MM.1S (cell line): ENCODE data around the gene TOM1.

Source experiments
- DNase-seq: peaks from one replicate; pipeline ENCODE4 v3.0.0-alpha.2; 2015
- H2AFZ ChIP-seq: fragments of 300-600 bp; sonication (generic); 2 replicates; pipeline ENCODE4 v1.6.0; 2016; ENCODE audit warnings: antibody characterized with exemption, low read length
- H3F3A ChIP-seq: fragments of 300-600 bp; sonication (generic); 2 replicates; pipeline ENCODE4 v1.6.1; 2016; ENCODE audit warnings: mild to moderate bottlenecking, antibody characterized with exemption, low read length, moderate library complexity, mixed read lengths; ENCODE audit not compliant: insufficient read depth
- H3K27ac ChIP-seq: fragments of 300-600 bp; sonication (generic); 2 replicates; pipeline ENCODE4 v1.5.1; 2016; ENCODE audit warnings: mild to moderate bottlenecking, low read length
- H3K27me3 ChIP-seq: fragments of 300-600 bp; sonication (generic); replicated peaks from 2 replicates; pipeline ENCODE4 v1.6.0; 2016; ENCODE audit warnings: low read length; ENCODE audit not compliant: insufficient read depth
- H3K36me3 ChIP-seq: fragments of 300-600 bp; sonication (generic); replicated peaks from 2 replicates; pipeline ENCODE4 v1.6.1; 2016; ENCODE audit warnings: mild to moderate bottlenecking, low read length, mixed read lengths; ENCODE audit not compliant: insufficient read depth
- H3K4me1 ChIP-seq: fragments of 300-600 bp; sonication (generic); 2 replicates; pipeline ENCODE4 v1.6.1; 2016; ENCODE audit warnings: low read length, mixed read lengths
- H3K4me2 ChIP-seq: fragments of 300-600 bp; sonication (generic); 2 replicates; pipeline ENCODE4 v1.6.0; 2016; ENCODE audit warnings: low read depth, low read length
- H3K4me3 ChIP-seq: fragments of 300-600 bp; sonication (generic); 2 replicates; pipeline ENCODE4 v1.5.1; 2016; ENCODE audit warnings: low read length, mixed read lengths
- H3K79me2 ChIP-seq: fragments of 300-600 bp; sonication (generic); 2 replicates; pipeline ENCODE4 v1.6.1; 2016; ENCODE audit warnings: mixed run types, low read length, mixed read lengths
- H3K9ac ChIP-seq: fragments of 300-600 bp; sonication (generic); 2 replicates; pipeline ENCODE4 v1.6.1; 2016; ENCODE audit warnings: low read length, mixed read lengths
- H3K9me2 ChIP-seq: fragments of 300-600 bp; sonication (generic); replicated peaks from 2 replicates; pipeline ENCODE4 v1.6.1; 2016; ENCODE audit warnings: mild to moderate bottlenecking, low read length, mixed read lengths; ENCODE audit not compliant: insufficient read depth
- H3K9me3 ChIP-seq: fragments of 300-600 bp; sonication (generic); replicated peaks from 2 replicates; pipeline ENCODE4 v1.6.1; 2016; ENCODE audit warnings: mild to moderate bottlenecking, low read length, mixed read lengths; ENCODE audit not compliant: insufficient read depth
- H4K20me1 ChIP-seq: fragments of 300-600 bp; sonication (generic); 2 replicates; pipeline ENCODE4 v1.6.1; 2016; ENCODE audit warnings: mild to moderate bottlenecking, low read length, moderate library complexity, mixed read lengths; ENCODE audit not compliant: insufficient read depth
- CTCF ChIP-seq: fragments of 300-600 bp; sonication (generic); IDR thresholded peaks from 2 replicates; pipeline ENCODE4 v1.5.1; 2016; ENCODE audit warnings: antibody characterized with exemption, low read length, mixed read lengths
- EZH2 ChIP-seq: fragments of 300-600 bp; sonication (generic); optimal IDR thresholded peaks from 2 replicates; pipeline ENCODE3; 2017; ENCODE audit warnings: low read depth, mild to moderate bottlenecking, antibody characterized with exemption, low read length, mixed read lengths
- EZH2phosphoT487 ChIP-seq: fragments of 300-600 bp; sonication (generic); IDR thresholded peaks from 2 replicates; pipeline ENCODE4 v1.6.1; 2018; ENCODE audit warnings: antibody characterized with exemption, low read length

Gene TOM1

DNA sequence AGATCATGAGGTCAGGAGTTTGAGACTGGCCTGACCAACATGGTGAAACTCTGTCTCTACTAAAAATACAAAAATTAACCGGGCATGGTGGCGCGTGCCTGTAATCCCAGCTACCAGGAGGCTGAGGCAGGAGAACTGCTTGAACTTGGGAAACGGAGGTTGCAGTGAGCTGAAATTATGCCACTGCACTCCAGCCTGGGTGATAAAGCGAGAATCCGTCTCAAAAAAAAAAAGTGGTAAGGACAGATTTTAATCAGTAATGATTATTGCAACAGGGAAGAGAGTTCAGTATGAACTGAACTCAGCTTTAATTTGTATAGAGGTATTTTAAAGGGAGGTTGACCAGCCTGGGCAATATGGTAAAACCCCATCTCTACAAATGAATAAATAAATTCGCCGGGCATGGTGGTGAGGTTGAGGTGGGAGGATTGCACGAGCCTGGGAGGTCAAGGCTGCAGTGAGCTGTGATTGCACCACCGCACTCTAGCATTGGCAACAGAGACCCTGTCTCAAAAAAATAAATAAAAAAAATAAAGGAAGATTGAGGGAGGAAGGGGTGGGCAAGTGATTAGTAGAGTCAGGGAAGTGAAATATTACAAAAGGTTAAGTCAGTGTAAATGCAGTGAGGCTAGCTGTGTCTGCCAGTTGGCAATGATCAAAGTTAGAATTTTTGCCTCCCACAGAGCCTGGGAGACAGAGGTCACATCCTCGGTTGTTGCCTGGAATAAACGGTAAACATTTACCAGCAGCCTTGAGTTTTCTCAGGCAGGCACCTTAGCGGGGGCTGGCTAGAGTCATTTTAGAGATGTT lies 97.6 kb downstream of the TOM1 start:
- DNase-seq: no peak
- H2AFZ ChIP-seq: no peak overlapping the region
- no peaks in the 10 kb centered on the region for H3K36me3 ChIP-seq
- no peaks in the 10 kb centered on the region for H3F3A ChIP-seq
- TF ChIP-seq EZH2: no peak
- TF ChIP-seq CTCF: no peak
- no peak for TF ChIP-seq EZH2phosphoT487
- H3K27me3 ChIP-seq: no peaks in the 10 kb centered on the region
- H3K79me2 ChIP-seq: peaks cover 22% of the 10 kb centered on the region
- H4K20me1 ChIP-seq: no peaks in the 10 kb centered on the region
- H3K9me3 ChIP-seq: no peaks in the 10 kb centered on the region
- H3K4me3 ChIP-seq: no peak overlapping the region
- no peak overlapping the region for H3K9ac ChIP-seq
- no peak overlapping the region for H3K4me2 ChIP-seq
- H3K9me2 ChIP-seq: no peaks in the 10 kb centered on the region
- no peak overlapping the region for H3K27ac ChIP-seq
- peaks cover 9% of the 10 kb centered on the region for H3K4me1 ChIP-seq
